H1 (cell line): Measurements from ENCODE around the gene FANCI. TPM values are rescaled to one million over a fixed set of nuclear protein-coding genes. Genes with fewer than 3 reads are reported as not detected.

Experiments used
- CTCF ChIA-PET: fragments of 300-600 bp; sonication (Branson Sonifier 250); formaldehyde crosslinking; loops from one replicate; lab custom pipeline; 2021; ENCODE audit not compliant: partially characterized antibody; lab: Charles Lee
- POLR2A ChIA-PET: fragments of 300-600 bp; sonication (Branson Sonifier 250); formaldehyde crosslinking; loops from one replicate; lab custom pipeline; 2021; ENCODE audit warnings: inconsistent platforms; ENCODE audit not compliant: partially characterized antibody; lab: Charles Lee
- DNase-seq, 2 experiments: peaks; one replicate each; pipeline versions ENCODE4 v3.0.0 to v3.0.0-alpha.2; 2010 to 2022; ENCODE audit warnings: low spot score in 2 of 2, low read depth in 1 of 2, mixed read lengths in 1 of 2
- FAIRE-seq: peaks from 2 replicates; lab custom pipeline; 2011; peaks lifted over from hg19 to GRCh38; lab: Jason Lieb, UNC
- H2AFZ ChIP-seq: 2 replicates; pipeline ENCODE4 v1.8.1; 2012; ENCODE audit warnings: low read length, inconsistent platforms
- H2AK5ac ChIP-seq: 2 replicates; pipeline ENCODE4 v1.6.1; 2013; ENCODE audit warnings: low read depth, low read length
- H2BK120ac ChIP-seq: replicated peaks from 2 replicates; pipeline ENCODE3; 2013; ENCODE audit warnings: low read depth, low read length, inconsistent platforms
- H2BK12ac ChIP-seq: 2 replicates; pipeline ENCODE4 v1.6.1; 2013; ENCODE audit warnings: low read depth, low read length
- H2BK15ac ChIP-seq: 2 replicates; pipeline ENCODE4 v1.6.1; 2013; ENCODE audit warnings: low read length
- H2BK20ac ChIP-seq: 2 replicates; pipeline ENCODE4 v1.6.1; 2013; ENCODE audit warnings: low read length
- H2BK5ac ChIP-seq: 2 replicates; pipeline ENCODE4 v1.6.1; 2013; ENCODE audit warnings: low read depth, low read length
- H3K14ac ChIP-seq: 2 replicates; pipeline ENCODE4 v1.6.1; 2013; ENCODE audit warnings: inconsistent platforms; ENCODE audit not compliant: insufficient read length
- H3K18ac ChIP-seq: 2 replicates; pipeline ENCODE4 v1.6.1; 2013; ENCODE audit warnings: low read length; ENCODE audit errors: extremely low read depth
- H3K23ac ChIP-seq: 2 replicates; pipeline ENCODE4 v1.6.1; 2013; ENCODE audit warnings: inconsistent platforms; ENCODE audit not compliant: insufficient read length
- H3K23me2 ChIP-seq: 2 replicates; pipeline ENCODE4 v1.6.1; 2013; ENCODE audit warnings: low read depth, low read length
- H3K27ac ChIP-seq: 2 replicates; pipeline ENCODE4 v1.6.1; 2011; ENCODE audit warnings: low read depth, low read length, inconsistent platforms
- H3K27me3 ChIP-seq, 4 experiments: replicated peaks in 1 of 4; 1 replicate in 1 of 4; 2 replicates in 3 of 4; pipeline versions ENCODE4 v1.6.1 to v1.8.1; 2011 to 2013; ENCODE audit warnings: low read length in 3 of 4, mild to moderate bottlenecking in 3 of 4, inconsistent platforms in 2 of 4, mixed read lengths in 2 of 4, moderate library complexity in 1 of 4; ENCODE audit not compliant: control insufficient read depth in 3 of 4, insufficient read depth in 3 of 4; ENCODE audit errors: extremely low read depth in 1 of 4
- H3K36me3 ChIP-seq, 4 experiments: 2 replicates each; pipeline versions ENCODE4 v1.6.1 to v1.8.1; 2011 to 2013; ENCODE audit warnings: mild to moderate bottlenecking in 4 of 4, low read length in 3 of 4, moderate library complexity in 2 of 4, control low read depth in 1 of 4, inconsistent platforms in 1 of 4; ENCODE audit not compliant: insufficient read depth in 4 of 4, control insufficient read depth in 2 of 4
- H3K4ac ChIP-seq: replicated peaks from 2 replicates; pipeline ENCODE3; 2013; ENCODE audit warnings: low read length, low read depth, mixed read lengths, inconsistent platforms; ENCODE audit not compliant: insufficient read length
- H3K4me1 ChIP-seq, 4 experiments: replicated peaks in 1 of 4; 1 replicate in 1 of 4; 2 replicates in 3 of 4; pipeline versions ENCODE4 v1.6.1 to v1.8.1; 2011 to 2013; ENCODE audit warnings: low read length in 3 of 4, inconsistent platforms in 2 of 4, mixed read lengths in 1 of 4; ENCODE audit not compliant: insufficient read depth in 4 of 4, control insufficient read depth in 3 of 4
- H3K4me2 ChIP-seq, 2 experiments: 2 replicates each; pipeline versions ENCODE4 v1.6.1 to v1.8.1; 2011 to 2013; ENCODE audit warnings: low read depth in 2 of 2, low read length in 2 of 2, control low read depth in 1 of 2, inconsistent platforms in 1 of 2, mild to moderate bottlenecking in 1 of 2; ENCODE audit not compliant: insufficient read depth in 1 of 2
- H3K4me3 ChIP-seq, 4 experiments: fragments of 200-600, 300-600 bp in 1 of 4; sonication (generic), shearing (Covaris generic), sonication (Bioruptor Twin) in 1 of 4; 2 replicates each; pipeline versions ENCODE4 v1.5.1 to v1.8.1; 2011 to 2016; ENCODE audit warnings: low read length in 4 of 4, low read depth in 3 of 4, control low read depth in 2 of 4, inconsistent platforms in 2 of 4, mild to moderate bottlenecking in 2 of 4, mixed read lengths in 1 of 4, moderate library complexity in 1 of 4; ENCODE audit not compliant: insufficient read depth in 2 of 4; ENCODE audit errors: extremely low read depth in 1 of 4
- H3K56ac ChIP-seq: replicated peaks from 2 replicates; pipeline ENCODE3; 2013; ENCODE audit warnings: low read depth, mild to moderate bottlenecking, mixed read lengths, low read length, inconsistent platforms; ENCODE audit not compliant: insufficient read length
- H3K79me1 ChIP-seq: 2 replicates; pipeline ENCODE4 v1.6.1; 2013; ENCODE audit warnings: low read depth, low read length, control low read depth
- H3K79me2 ChIP-seq, 2 experiments: 2 replicates each; pipeline versions ENCODE4 v1.6.1 to v1.8.1; 2012 to 2013; ENCODE audit warnings: low read length in 2 of 2, mild to moderate bottlenecking in 2 of 2, inconsistent platforms in 1 of 2; ENCODE audit not compliant: insufficient read depth in 2 of 2, control insufficient read depth in 1 of 2
- H3K9ac ChIP-seq, 4 experiments: replicated peaks in 1 of 4; 1 replicate in 1 of 4; 2 replicates in 3 of 4; pipeline versions ENCODE4 v1.6.1 to v1.8.1; 2011 to 2013; ENCODE audit warnings: low read depth in 3 of 4, low read length in 3 of 4, control low read depth in 2 of 4, mild to moderate bottlenecking in 2 of 4, moderate library complexity in 2 of 4, inconsistent platforms in 1 of 4; ENCODE audit errors: extremely low read depth in 1 of 4
- H3K9me3 ChIP-seq, 2 experiments: 2 replicates each; pipeline versions ENCODE4 v1.6.1 to v1.8.1; 2012 to 2013; ENCODE audit warnings: mild to moderate bottlenecking in 2 of 2, moderate library complexity in 2 of 2, control low read depth in 1 of 2, inconsistent platforms in 1 of 2, low read depth in 1 of 2, low read length in 1 of 2, mixed read lengths in 1 of 2; ENCODE audit not compliant: insufficient read depth in 2 of 2
- H4K20me1 ChIP-seq, 2 experiments: replicated peaks in 1 of 2; 2 replicates each; pipeline versions ENCODE3 to v1.8.1; 2011 to 2013; ENCODE audit warnings: inconsistent platforms in 2 of 2, low read length in 2 of 2, mild to moderate bottlenecking in 1 of 2; ENCODE audit not compliant: insufficient read depth in 2 of 2, control insufficient read depth in 1 of 2
- H4K5ac ChIP-seq: 2 replicates; pipeline ENCODE4 v1.6.1; 2013; ENCODE audit warnings: low read length, low read depth, mixed read lengths, inconsistent platforms; ENCODE audit not compliant: insufficient read length
- H4K8ac ChIP-seq: 2 replicates; pipeline ENCODE4 v1.8.0; 2013; ENCODE audit warnings: mild to moderate bottlenecking, moderate library complexity, low read length, inconsistent platforms; ENCODE audit not compliant: insufficient read depth; ENCODE audit errors: extremely low read depth
- H4K91ac ChIP-seq: replicated peaks from 2 replicates; pipeline ENCODE3; 2013; ENCODE audit warnings: low read length, mixed read lengths, inconsistent platforms; ENCODE audit not compliant: insufficient read length
- E2F6 ChIP-seq: IDR thresholded peaks from 2 replicates; pipeline ENCODE4 v1.6.1; 2012; ENCODE audit warnings: inconsistent platforms
- EGR1 ChIP-seq: IDR thresholded peaks from 2 replicates; pipeline ENCODE4 v1.6.1; 2011; ENCODE audit warnings: low read depth, low read length, borderline replicate concordance
- HDAC2 ChIP-seq, 2 experiments: fragments of 300-600 bp in 1 of 2; sonication (generic) in 1 of 2; IDR thresholded peaks; 2 replicates each; pipeline ENCODE4 v1.6.1; 2011 to 2012; ENCODE audit warnings: low read depth in 2 of 2, low read length in 2 of 2, mild to moderate bottlenecking in 2 of 2, moderate library complexity in 2 of 2, borderline replicate concordance in 1 of 2, inconsistent platforms in 1 of 2
- KDM4A ChIP-seq: IDR thresholded peaks from one replicate; pipeline ENCODE4 v1.7.1; 2012; ENCODE audit warnings: low read depth, mild to moderate bottlenecking, moderate library complexity, low read length, inconsistent platforms; ENCODE audit not compliant: severe bottlenecking
- KDM5A ChIP-seq: fragments of 200-600 bp; IDR thresholded peaks from 2 replicates; pipeline ENCODE4 v1.7.1; 2012; ENCODE audit warnings: mild to moderate bottlenecking, low read length, inconsistent platforms, mixed read lengths
- MAX ChIP-seq: IDR thresholded peaks from 2 replicates; pipeline ENCODE4 v1.6.1; 2012; ENCODE audit warnings: inconsistent platforms
- RXRA ChIP-seq: IDR thresholded peaks from 2 replicates; pipeline ENCODE4 v1.6.1; 2011; ENCODE audit warnings: low read depth, mild to moderate bottlenecking, low read length, moderate library complexity; ENCODE audit not compliant: insufficient read depth
- USF2 ChIP-seq: IDR thresholded peaks from 2 replicates; pipeline ENCODE4 v1.6.1; 2011; ENCODE audit warnings: low read length, improper control_type of control experiment
- WGBS, 2 experiments: shearing (Covaris generic) in 1 of 2; methylation state at CpG; one replicate each; pipeline versions ENCODE4 v1.1.6 to v1.1.7; 2013 to 2015; ENCODE audit warnings: low lambda C conversion rate in 2 of 2, mixed read lengths in 2 of 2, inconsistent platforms in 1 of 2, low coverage in 1 of 2, missing lambda C conversion rate in 1 of 2; ENCODE audit not compliant: insufficient replicate concordance in 2 of 2, insufficient coverage in 1 of 2, insufficient read length in 1 of 2; ENCODE audit errors: extremely low coverage in 1 of 2, missing lambda C conversion rate in 1 of 2; 5-methylcytosine and 5-hydroxymethylcytosine counted together
- polyA plus RNA-seq, 7 experiments: library from polyadenylated mRNA; depleted of rRNA in 3 of 7; stranded (reverse) in 5 of 7; unstranded in 2 of 7; fragments of >200 nt in 5 of 7; fragments of 200-250 nt in 2 of 7; gene quantifications; 1 replicate in 5 of 7; 2 replicates in 1 of 7; 4 replicates in 1 of 7; pipeline versions ENCODE4 v1.2.1 to v1.2.3, GENCODE V29; 2011 to 2013; ENCODE audit warnings: missing spikeins in 2 of 7, mixed read lengths in 2 of 7
- total RNA-seq: library from RNA; stranded (reverse); fragmentation: NEBNext Ultra II Directional; extraction: Animal tissue kit (Norgen Biotek cat#: 25700); gene quantifications from 2 replicates; pipeline ENCODE4 v1.2.1, GENCODE V29; 2021

The FANCI gene
- total and polyA plus RNA-seq, 2 of the 8 experiments (the other 6 are each of a cell fraction or from before 2014, with no cell fraction given), result 37.8 to 115 TPM

DNA sequence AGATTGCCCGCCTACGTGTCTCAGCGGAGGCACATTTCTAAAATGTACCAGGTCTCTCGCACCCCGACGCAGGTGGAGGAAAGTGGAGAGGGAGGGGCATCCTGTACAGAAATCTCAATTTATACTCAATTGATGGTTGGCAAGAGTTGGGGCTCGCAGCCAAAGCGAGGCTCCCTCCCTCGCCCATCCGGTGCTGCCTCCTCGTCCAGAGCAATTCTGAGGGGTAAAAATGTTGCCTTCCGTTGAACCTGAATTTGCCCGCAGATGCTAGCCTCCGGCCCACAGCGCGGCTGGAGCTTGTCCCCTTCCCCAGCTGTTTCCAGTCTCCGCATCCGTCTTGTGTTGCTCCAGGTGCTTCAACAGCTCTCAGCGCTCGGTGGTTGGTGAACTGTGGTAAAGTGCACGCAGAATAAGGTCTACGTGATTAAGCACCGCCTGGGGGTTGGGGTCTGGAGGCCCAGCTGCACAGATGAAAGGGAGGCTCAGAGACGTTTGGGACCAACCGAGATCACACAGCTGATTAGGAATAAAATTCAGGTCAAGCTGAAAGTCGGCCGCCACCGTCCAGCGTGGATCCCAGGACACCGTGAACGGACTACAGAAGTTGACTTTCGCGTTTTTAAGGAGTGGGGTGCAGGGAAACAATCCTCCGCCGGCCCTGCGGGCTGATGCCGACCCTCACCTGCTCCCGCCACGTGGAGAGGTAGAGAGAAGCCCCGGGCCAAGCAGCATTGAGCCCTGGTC is 91.7 kb downstream of the FANCI start:
- peak overlapping the region; percentile 19; the same call in 1 of the 2 replicates for H2BK15ac ChIP-seq
- H3K23me2 ChIP-seq, result peaks cover 9% of the 10 kb centered on the region
- no peak overlapping the region; the same call in 1 of the 2 replicates for H4K8ac ChIP-seq
- peak overlapping the region; percentile 67 to 93 (median 82) for H3K4me3 ChIP-seq
- ChIA-PET CTCF (interaction anchor here (0.6 to 5.6 kb wide), 5 partner anchors 16 to 232 kb away, joined by 3 to 48 read pairs (median 3); no protein-coding TSS in a partner anchor), POLR2A (interaction anchor here (1.0 to 20.0 kb wide), 5 partner anchors 11 to 80 kb away, joined by 3 to 250 read pairs (median 5); no protein-coding TSS in a partner anchor)
- WGBS, 2 experiments, result 5% methylated on average over 40 of the region's 40 CpGs; no CpG with 5 or more reads in 1 of the 2 experiments
- no peak overlapping the region for H3K4ac ChIP-seq
- H3K27me3 ChIP-seq, result peaks cover 0 to under 1% (median 0%) of the 10 kb centered on the region in 4 experiments; a peak in 2 of 7 replicates
- no peak overlapping the region for H3K23ac ChIP-seq
- H2BK5ac ChIP-seq, result no peak overlapping the region; the same call in 1 of the 2 replicates
- peaks cover 0 to 21% of the 10 kb centered on the region in 2 experiments; a peak in 2 of 4 replicates for H3K79me2 ChIP-seq
- H2AFZ ChIP-seq, result peak overlapping the region; percentile 93
- peaks cover 14 to 23% (median 20%) of the 10 kb centered on the region in 4 experiments for H3K36me3 ChIP-seq
- H3K79me1 ChIP-seq, result peaks cover 8% of the 10 kb centered on the region
- peak overlapping the region; percentile 12; the same call in 1 of the 2 replicates for H3K18ac ChIP-seq
- H4K5ac ChIP-seq, result no peak overlapping the region
- H4K91ac ChIP-seq, result peak overlapping the region; percentile 14
- peaks cover 3 to 11% of the 10 kb centered on the region in 2 experiments for H4K20me1 ChIP-seq
- peak overlapping the region; percentile 19; the same call in 1 of the 2 replicates for H2BK12ac ChIP-seq
- H3K4me2 ChIP-seq, result peak overlapping the region; percentile 75 to 94
- no peak overlapping the region for H2BK20ac ChIP-seq
- no peak overlapping the region for H3K14ac ChIP-seq
- no peaks in the 10 kb centered on the region for H3K9me3 ChIP-seq
- peak in 1 of 2 experiments; percentile 73 for DNase-seq
- FAIRE-seq, result no peak
- H3K56ac ChIP-seq, result no peak overlapping the region
- H2BK120ac ChIP-seq, result no peak overlapping the region
- H3K27ac ChIP-seq, result no peak overlapping the region
- H2AK5ac ChIP-seq, result no peak overlapping the region
- H3K4me1 ChIP-seq, result peaks cover 0 to 16% (median 3%) of the 10 kb centered on the region in 4 experiments; a peak in 4 of 7 replicates
- peak overlapping the region in 3 of 4 experiments; percentile 20 to 66 (median 25); a peak in 4 of 7 replicates for H3K9ac ChIP-seq
- TF ChIP-seq EGR1 (no peak), HDAC2 (IDR thresholded peaks at IDR 0.05; ENCODE audit: borderline replicate concordance in 1 of 2, low read depth in 2 of 2, low read length in 2 of 2) (peak; percentile 50 to 90; a peak in 2 of 4 replicates), KDM5A (no peak), E2F6 (peak; percentile 10; the same call in 1 of the 2 replicates), RXRA (no peak), KDM4A (peak; percentile 89), MAX (peak; percentile 76), USF2 (no peak)
